ENCODE data around the gene INPP5A.

Gene INPP5A

DNA sequence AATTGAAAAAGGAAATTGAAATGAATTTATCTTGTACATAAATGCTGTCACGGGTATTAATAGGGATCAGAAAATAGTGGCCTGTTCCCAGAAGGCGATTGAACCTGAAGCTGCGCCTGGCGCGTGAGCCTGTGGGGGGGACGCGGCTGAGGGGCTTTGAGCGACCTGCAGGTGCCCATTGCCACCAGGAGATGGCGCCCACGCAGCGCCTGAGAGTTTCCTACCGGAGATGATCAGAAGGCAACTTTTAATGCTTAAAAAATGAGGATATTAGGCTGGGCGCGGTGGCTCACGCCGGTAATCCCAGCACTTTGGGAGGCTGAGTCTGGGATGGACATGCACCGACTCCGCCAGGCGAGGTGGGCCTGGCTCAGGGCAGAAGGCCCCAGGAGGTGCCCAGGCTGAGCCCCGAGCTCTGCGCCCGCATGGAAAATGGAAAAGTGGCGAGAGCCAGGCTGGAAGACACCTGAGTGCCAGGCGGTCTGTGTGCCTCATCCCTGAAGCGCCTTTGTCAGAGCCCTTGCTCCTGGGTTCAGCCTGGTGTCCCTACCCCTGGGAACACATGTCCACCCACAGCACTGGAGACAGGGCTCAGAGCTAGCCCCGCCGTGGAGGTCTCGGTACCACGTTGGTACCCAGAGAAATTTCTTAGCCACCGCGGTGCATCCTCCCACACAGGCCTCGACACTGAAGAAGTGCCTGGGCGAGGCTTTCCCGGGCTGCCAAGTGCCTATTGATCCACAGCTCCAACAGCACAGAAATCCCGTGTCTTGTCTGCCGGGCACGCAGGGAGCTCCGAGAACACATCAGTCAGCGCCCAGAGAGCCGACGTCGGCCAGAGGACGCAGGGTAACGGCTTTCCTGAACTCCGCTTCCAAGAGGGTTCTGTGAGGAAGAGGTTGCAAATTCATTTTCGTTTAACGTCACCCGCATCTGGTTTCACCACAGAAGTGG, 117.4 kb downstream of the INPP5A start:
- DNase-seq = peak in 44 of 56 donors; percentile 25 to 85 (median 60)

DNA sequence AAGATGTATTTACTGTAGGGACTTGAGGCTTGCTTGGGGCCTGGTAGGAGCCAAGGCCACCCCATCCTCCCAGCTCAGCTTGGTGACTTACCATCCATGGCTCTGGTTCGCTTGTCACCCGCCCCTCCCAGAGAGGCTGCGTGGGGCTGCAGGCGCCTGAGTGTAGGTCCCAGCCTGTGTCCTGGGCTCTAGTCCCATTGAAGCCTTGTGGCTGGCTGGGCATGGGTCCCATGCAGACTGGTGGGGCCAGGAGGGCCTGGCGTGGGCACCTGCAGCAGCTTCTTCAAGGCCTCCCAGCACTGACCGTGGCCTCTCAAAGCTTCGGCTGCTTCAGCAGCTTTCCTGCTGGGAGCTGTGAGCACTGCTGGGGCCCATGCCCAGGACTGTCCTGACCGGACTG, 118.1 kb downstream of the INPP5A start:
- peak in 1 of 56 donors; percentile 41 for DNase-seq

DNA sequence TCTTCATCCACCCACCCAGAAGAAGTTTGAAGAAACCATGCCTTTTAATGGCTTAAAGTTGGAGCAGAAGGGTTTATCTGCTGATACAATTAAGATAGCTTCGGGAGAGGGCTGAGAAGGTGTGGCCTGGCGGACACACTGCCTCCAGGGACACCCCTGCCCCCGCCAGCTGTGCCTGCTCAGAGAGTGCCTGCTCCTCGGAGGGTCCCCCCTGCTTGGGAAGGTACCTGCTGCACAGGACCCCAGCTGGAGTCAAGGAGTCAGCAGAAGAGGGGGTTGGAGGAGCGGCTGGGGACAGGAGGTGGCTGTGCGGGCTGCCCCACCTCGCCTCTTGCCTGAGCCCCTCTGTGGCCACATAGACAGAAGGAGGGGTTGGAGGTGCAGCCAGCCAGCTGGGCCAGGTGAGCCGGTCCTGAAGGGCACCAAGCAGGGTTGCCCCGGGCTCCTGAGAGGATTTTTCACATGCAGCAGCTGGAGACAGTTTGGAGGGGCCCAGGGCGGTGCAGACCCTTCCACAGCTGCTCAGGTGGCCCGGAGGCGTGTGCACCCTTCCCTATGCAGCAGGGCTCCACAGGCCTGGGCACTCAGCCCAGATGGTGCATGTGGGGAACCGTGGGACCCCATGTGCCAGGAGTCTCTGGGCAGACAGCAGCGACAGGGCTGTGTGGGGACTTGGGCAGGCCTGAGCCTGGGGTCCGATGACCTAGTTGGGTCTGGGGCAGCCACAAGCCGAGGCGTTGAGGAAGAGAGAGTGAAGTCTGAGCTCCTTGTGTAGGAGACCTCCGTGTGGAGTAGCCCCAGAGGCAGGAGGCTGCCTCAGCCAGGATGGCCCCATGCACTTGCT, 118.9 kb downstream of the INPP5A start:
- no peak for DNase-seq

DNA sequence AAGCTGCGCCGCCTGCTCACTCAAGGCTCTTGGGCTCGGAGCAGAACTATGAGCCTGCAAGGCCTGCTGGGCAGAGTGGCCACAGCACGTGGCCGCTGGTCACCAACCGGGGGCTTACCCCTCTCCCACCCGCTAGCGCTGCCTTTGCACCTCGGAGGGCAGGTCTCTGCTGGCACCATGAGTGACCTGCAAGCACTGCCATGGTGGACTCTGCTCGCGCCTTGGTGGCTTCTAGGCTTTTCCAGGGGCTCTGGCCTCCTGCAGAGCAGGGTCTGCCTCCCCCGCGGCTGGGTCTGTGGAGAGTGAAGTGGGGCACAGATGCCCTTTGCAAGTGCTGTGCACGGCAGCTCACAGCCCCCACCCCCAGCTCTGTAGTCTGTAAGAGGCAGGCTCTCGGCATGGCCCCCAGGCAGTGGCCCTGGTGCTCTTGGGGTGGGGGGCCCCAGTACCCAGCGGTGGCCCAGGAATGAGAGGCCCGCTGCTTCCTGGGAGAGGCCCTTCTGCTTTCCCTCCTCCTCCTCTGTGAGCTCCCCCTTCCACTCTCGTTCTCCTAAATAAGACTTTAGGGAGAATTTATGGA, 119.6 kb downstream of the INPP5A start:
- no peak for DNase-seq

DNA sequence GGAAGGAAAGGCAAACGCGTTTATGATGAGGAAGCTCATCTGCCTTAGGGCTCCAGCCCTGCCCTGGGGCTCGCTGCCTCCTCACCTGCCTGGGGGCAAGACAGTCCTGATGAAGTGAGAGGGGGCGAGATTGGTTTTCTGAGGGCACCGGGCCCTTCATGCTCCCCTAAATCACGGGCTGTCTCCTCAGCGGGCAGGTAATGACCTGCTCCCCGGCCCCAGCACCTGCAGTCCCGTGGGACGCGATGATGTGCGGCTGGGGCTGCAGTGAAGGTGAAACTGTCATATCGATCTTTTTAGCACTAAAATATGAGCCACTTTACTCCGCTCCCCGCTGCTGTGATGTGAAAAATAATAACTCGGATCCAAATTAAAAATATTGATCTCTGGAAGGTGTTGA, 120.2 kb downstream of the INPP5A start:
- no peak for DNase-seq

DNA sequence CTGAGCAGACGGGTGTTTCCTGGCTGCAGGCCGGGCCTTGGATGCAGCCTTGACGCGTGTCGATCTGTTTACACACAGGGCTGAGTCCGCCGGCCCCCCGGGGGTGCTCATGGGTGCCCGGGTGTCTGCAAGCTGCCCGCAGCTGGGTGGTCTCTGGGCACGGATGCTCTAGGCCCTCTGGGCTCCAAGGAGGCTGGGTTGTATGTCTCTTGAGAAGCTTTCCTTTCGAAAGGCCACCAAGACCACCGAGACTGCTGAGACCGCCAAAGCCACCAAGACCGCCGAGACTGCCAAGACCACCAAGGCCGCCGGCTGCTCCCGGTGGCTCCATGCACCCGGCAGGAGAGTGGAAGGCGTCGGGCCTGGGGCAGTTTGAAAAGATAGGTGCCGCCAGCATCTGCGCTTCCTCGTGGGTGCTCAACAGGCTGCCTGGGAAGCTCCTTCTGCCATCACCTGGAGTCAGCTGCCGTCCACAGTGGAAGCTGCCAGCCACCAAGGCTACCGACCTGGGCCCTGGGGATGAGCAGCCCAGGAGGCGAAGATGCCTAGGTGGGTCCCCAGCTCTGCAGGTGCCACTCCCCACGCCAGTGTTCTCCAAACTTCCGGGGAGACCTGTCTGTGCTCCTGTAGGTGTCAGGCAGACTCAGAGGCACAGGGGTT, 121.1 kb downstream of the INPP5A start:
- DNase-seq = no peak

DNA sequence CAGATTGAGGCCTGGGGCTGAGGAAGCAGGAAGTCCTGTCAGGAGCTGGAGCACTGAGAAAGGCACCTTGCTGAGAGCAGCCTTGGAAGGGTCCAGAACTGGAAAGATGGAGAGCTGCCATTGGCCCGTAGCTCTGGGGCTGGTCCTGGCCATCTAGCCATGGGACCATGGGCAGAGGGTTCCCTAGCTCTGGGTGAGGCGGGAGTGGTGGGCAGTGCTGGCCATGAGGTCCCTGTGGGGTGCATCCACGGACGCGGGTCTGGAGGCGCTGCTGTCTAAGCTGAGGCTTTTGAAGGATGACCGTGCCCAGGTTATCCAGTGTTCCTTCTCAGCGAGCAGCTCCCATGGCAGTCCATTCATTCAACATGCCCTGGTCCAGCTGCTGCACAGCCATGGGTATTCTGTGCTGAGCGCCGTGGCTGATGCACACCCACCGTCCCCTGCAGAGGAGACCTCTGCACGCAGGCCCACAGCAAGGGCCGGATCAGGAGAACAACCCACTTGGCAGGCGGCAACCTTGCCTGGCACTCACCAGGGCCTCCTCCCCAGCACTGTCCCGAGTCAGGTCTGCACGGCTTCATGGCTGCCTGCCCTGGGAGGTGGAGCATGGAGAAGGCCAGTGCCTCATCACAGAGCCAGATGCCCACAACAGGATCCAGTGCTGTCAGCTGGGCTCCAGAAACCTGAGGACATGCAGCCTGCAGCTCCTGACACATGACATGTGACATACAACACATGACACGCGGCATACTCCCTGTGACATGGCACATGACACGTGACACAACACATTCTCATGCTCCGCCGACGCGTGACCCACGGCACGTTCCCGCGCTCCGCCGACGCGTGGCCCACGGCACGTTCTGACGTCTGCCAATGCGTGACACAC, 121.9 kb downstream of the INPP5A start:
- no peak for DNase-seq

DNA sequence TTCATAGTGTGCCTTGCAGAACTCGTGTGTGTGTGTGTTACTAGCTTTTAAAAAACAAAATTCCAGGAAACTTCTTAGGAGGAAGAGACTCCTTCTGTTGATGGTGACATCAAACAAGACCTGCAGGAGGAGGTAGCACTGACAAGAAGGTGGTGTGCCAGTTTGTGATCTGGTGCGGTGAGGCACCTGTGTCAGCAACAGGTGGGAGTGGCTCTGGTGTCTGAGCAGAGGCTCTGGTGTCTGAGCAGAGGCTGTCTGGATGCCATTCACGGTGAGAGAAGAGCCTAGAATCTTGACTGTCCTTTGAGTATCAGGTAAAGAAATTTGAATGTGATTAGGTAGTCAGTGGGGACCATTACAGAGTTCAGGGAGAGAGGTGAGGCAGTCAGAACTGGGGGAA, 122.8 kb downstream of the INPP5A start:
- no peak for DNase-seq

DNA sequence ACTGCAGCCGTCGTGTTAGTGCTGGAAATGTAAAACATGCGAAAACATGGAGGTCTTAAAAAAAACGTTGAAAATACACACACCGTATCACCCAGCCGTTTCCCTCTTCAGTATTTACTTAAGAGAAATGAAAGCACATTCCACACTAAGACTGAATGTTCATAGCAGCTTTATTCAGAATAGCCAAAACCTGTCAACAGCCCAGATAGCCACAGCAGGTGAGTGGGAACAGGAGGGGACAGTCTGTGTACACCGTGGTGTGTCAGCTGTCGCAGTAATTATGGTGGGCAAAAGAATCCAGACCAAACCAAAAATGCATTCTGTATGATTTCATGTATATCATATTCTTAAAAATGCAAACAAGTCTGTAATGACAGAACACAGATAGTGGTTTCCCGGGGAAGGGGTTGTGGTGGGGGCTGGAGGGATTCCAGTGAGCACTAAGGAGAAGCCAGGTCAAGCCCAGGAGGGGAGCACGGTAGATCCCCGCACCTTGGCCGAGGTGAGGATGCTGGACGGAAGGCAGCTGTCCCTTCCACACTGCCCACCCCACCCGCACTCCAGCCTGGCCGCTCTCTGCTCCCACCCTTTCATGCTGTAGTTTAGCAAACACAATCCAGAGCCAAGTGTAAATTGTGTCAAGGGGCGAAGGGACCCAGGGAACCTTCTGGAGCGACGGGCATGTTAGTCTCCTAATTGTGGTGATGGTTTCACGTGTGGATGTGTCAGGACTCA, 124.8 kb downstream of the INPP5A start:
- DNase-seq = no peak

DNA sequence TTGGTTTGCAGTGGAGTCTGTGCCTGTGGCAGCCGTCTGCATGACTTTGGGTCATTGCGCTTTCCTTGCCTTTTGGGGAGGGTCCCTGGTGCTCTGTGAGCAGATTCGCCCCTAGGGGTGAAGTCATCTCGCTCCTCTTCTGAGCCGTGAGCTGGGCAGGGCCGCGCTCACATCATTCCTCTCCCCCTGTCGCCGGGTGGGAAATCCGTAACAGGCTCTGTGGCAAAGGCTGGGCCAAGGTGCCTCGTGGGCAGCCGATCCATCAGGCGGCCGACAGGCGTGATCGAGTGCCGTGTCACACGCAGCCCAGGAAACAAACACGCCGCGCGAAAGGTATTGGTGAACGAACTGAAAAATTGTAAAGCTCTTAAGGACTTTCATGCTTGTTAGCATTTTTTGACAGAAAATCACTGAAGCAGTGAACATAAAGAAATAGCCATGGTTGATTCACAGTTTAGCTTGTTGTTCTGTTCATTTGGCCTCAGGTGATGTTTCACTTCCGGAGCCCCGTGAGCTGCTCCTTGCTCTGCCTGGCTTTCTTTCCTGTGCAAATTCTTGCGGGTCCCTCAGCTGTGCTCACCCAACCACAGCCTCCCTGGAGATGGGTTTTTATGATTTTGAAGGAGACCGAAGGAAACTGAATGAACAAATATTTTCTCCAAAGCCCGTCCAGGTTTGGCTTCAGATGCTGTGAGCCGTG, 126.2 kb downstream of the INPP5A start:
- DNase-seq = no peak

DNA sequence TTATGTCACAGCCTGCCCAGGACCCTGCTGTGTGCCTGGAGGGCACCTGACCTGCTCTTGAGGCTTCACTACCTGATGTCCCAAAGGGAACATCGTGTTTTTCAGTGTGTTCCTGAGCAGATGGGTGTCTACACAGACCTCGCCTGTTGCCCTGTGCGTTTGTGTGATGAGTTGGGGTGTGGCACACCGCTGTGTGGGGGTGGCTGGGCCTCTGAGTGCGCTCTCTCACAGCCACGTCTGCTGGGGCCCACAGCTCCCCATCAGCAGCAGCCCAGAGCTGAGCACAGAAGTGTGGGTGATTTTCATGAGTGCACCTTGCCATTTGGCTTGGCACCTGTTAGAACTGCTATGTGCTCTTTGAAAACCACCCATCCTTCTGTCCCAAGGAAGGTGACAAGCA, 126.8 kb downstream of the INPP5A start:
- no peak for DNase-seq

DNA sequence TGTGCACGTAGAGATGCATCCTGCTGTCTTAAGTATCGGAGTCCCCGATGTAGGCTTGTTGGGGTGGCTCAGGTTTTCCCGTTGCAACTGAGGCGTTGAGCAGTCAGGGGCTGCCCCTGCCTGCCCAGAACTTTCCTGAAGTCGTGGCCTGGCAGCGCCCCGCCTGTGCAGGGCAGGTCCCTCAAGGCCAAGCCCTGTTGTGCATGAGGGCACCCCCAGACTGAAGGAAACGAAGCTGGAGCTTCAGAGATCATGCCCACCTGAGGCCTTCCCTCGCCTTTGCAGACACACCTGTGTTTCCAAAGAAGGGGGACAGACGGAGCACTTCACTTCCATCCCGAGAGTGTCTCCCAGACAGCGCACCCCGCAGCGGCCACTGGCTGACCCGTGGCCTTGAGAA, 127.3 kb downstream of the INPP5A start:
- no peak for DNase-seq

DNA sequence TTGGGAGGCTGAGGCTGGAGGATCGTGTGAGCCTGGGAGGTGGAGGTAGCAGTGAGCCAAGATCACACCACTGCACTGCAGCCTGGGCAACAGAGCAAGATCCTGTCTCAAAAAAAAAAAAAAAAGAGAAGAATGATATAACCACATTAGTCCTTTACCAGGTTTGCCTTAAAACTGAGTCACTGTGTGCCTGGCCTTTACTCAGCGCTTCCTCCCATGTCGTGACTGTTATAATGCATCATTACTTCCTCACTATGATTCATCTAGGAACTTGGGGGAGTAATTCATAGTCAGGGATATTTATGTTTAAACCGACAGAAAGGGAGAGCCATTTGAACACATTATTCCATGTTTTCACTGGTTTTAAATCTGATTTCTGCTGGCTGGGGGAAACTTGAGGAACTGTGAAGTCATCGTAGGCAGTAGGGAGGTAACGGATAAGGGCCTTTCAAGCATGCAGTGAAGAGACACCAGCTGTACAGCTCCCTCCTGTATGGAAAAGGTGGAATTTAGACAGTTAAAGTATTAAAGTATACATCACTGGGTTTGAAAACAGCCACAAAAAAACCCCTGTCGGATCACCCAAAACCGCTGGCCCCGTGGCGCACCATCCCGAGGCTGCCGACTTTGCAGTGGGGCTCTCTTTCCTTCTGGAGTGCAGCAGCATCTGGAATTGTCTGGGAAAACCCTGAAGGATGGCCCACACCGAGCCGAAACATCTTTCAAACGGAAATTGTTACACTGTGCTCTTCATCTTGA, 128.5 kb downstream of the INPP5A start:
- peak in 2 of 56 donors; percentile 27 to 38 for DNase-seq

DNA sequence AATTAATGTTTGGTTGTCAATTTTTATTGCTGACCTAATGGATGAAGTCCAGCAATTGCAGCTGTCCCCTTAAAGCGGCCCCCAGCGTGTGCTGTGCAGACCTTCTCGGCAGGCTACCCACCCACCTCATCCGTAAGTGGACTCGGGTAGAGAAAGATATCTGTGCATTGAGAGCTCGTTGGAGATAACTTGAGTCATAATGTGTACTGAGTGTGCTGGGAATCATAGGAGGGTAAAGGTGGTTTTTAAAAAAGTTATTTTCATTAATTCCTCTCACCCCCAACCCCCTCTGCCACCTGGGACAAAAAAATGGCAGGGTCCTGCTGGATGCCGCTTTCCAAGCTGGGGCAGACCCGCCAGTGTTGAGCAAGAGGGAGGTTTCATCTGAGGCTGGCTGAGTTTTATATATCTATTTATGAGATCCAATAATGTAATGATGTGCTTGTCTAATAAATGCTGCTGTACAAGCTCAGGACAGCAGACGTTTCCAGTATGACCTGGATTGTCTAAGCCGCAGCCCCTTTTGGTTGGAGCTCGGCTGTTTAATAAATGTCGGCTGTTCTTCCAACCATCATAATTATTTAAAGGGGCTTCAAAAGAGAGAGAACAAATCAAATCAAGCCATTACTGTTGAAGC, 129.2 kb downstream of the INPP5A start:
- no peak for DNase-seq

DNA sequence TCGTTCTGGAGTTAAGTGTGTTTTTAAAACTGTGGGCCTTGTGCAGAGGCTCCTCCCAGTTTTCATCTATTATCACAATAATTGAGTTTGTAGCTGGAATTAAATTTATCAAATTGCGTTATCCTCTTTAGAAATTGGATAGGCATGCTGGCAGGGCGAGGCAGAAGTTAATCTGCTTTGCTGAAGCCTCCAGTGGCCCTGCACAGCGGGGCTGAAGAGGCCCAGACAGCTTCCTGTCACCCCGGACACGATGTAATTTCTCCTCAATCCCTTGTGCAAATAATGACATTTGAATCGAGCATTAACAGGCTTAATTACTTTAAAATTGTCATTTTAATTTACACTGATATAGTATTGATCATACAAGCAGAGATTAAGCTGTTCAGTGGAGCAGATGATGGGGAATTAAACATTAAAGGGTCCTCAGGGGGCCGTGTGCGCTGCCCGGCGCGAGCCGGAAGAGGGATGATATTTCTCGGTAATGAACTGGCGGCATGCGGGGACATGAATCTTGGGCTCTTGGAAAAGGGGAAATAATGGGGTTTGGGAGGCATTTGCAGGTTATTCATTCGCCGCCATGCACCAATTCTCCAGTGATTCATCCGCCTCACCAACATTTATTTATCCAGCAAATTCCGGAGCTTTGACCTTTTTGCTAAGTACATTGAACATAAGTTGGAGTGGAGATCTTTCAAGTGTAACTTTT, 129.9 kb downstream of the INPP5A start:
- no peak for DNase-seq

DNA sequence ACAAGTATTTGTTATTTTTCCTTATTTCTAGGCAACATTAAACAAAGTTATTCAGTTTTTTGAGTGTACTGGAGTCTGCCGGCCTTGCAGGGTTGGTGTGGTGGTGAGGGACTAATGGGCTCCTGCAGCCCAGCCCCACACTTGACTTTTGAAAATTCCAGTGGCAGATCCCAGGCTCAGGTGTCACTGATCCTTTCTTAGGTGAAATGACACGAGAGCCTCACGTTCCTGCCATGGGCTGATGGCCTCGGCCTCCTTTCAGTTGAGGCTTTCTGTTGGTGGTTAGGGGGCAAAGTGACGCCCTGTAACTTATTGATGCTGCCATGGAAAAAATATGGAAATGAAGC, 130.4 kb downstream of the INPP5A start:
- no peak for DNase-seq

DNA sequence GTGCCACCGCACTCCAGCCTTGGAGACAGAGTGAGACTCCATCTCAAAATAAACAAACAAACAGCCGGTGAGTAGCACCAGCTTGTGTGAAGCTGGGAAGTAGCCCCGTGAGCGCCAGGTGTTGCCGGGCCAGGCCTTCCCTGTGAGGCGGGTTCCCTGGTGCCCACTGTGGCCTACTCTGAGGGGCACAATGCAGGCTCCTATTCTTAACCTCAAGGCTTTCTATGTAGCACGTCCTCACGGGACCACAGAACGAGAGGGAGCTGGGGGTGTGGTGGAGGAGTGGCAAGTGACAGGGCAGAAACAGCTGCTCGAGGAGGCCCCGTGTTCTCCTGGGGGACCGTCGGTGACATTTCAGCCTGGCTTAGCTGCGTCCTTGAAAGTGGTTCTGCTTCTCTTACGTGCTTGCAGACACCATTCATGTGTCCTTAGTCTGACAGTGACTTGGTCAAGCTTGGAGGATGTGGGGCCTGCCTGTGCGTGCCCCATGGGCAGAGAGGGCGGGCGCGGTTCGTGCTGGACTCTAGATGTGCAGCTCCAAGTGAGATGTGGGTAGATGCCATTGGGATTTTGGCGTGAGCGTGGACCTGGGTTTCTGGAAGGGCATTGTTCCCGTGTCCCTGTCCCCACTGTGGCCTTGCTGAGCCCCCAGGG, 131.7 kb downstream of the INPP5A start:
- DNase-seq = no peak

Data from nucleus accumbens (tissue), 56 donors.